ENCODE measurements around the gene FGF2.
"Not testable (repeated sequence)": the region's sequence is repeated elsewhere in the genome, so short reads cannot be mapped to it uniquely, and the experiment has no call there.

FGF2 gene

GRCh38 chr4:122826553-122827257, at the start of gene FGF2:
Gene FGF2 (plus strand): TSS chr4:122826831. CDS start chr4:122827175, 344 bp downstream.
- DNase-seq (ENCODE audit: low read depth), result peak; percentile 83

GRCh38 chr4:122776916-122777315, 49.7 kb upstream of the FGF2 start:
- no peak for DNase-seq (ENCODE audit: low read depth)

GRCh38 chr4:122777846-122778673, 48.6 kb upstream of the FGF2 start:
- peak; percentile 97 for DNase-seq (ENCODE audit: low read depth)

GRCh38 chr4:122781486-122781885, 45.1 kb upstream of the FGF2 start:
- no peak for DNase-seq (ENCODE audit: low read depth)

- DNase-seq (ENCODE audit: low read depth), result peak; percentile 99
Observed at GRCh38 chr4:122783301-122784215, 43.1 kb upstream of the FGF2 start.

GRCh38 chr4:122784261-122784660, 42.4 kb upstream of the FGF2 start:
- DNase-seq (ENCODE audit: low read depth), result no peak

GRCh38 chr4:122785099-122785498, 41.5 kb upstream of the FGF2 start:
- no peak for DNase-seq (ENCODE audit: low read depth)

GRCh38 chr4:122786296-122786695, 40.3 kb upstream of the FGF2 start:
- not testable (repeated sequence) for DNase-seq (ENCODE audit: low read depth)

- DNase-seq (ENCODE audit: low read depth), result not testable (repeated sequence)
Observed at GRCh38 chr4:122786920-122787319, 39.7 kb upstream of the FGF2 start.

- peak; percentile 20 for DNase-seq (ENCODE audit: low read depth)
Observed at GRCh38 chr4:122787940-122788339, 38.7 kb upstream of the FGF2 start.

- no peak for DNase-seq (ENCODE audit: low read depth)
Observed at GRCh38 chr4:122788935-122789334, 37.7 kb upstream of the FGF2 start.

- peak; percentile 15 for DNase-seq (ENCODE audit: low read depth)
Observed at GRCh38 chr4:122793811-122794210, 32.8 kb upstream of the FGF2 start.

- peak; percentile 61 for DNase-seq (ENCODE audit: low read depth)
Observed at GRCh38 chr4:122796801-122797404, 29.7 kb upstream of the FGF2 start.

- no peak for DNase-seq (ENCODE audit: low read depth)
Observed at GRCh38 chr4:122797405-122798094, 29.1 kb upstream of the FGF2 start.

GRCh38 chr4:122798101-122798500, 28.5 kb upstream of the FGF2 start:
- DNase-seq (ENCODE audit: low read depth), result peak; percentile 97

GRCh38 chr4:122798917-122799316, 27.7 kb upstream of the FGF2 start:
- no peak for DNase-seq (ENCODE audit: low read depth)

GRCh38 chr4:122803788-122804208, 22.8 kb upstream of the FGF2 start:
- DNase-seq (ENCODE audit: low read depth), result no peak

- peak; percentile 19 for DNase-seq (ENCODE audit: low read depth)
Observed at GRCh38 chr4:122806981-122807679, 19.5 kb upstream of the FGF2 start.

- no peak for DNase-seq (ENCODE audit: low read depth)
Observed at GRCh38 chr4:122810669-122811068, 16.0 kb upstream of the FGF2 start.

- not testable (repeated sequence) for DNase-seq (ENCODE audit: low read depth)
Observed at GRCh38 chr4:122811781-122812180, 14.8 kb upstream of the FGF2 start.

Data from EH (cell line).